H1 (cell line): Measurements from ENCODE around the gene SRRM5. TPM values are rescaled to one million over a fixed set of nuclear protein-coding genes. Genes with fewer than 3 reads are reported as not detected.

Experiments
- ATF2 ChIP-seq: IDR thresholded peaks from 2 replicates; pipeline ENCODE4 v1.6.1; 2012; ENCODE audit warnings: low read length, inconsistent platforms
- FOSL1 ChIP-seq: IDR thresholded peaks from 2 replicates; pipeline ENCODE4 v1.6.1; 2011; ENCODE audit warnings: mild to moderate bottlenecking, low read depth, low read length, moderate library complexity; ENCODE audit not compliant: insufficient read depth
- polyA plus RNA-seq, 7 experiments: library from polyadenylated mRNA; depleted of rRNA in 3 of 7; stranded (reverse) in 5 of 7; unstranded in 2 of 7; fragments of >200 nt in 5 of 7; fragments of 200-250 nt in 2 of 7; gene quantifications; 1 replicate in 5 of 7; 2 replicates in 1 of 7; 4 replicates in 1 of 7; pipeline versions ENCODE4 v1.2.1 to v1.2.3, GENCODE V29; 2011 to 2013; ENCODE audit warnings: missing spikeins in 2 of 7, mixed read lengths in 2 of 7
- total RNA-seq: library from RNA; stranded (reverse); fragmentation: NEBNext Ultra II Directional; extraction: Animal tissue kit (Norgen Biotek cat#: 25700); gene quantifications from 2 replicates; pipeline ENCODE4 v1.2.1, GENCODE V29; 2021

Gene SRRM5
- total and polyA plus RNA-seq, 2 of the 8 experiments (the other 6 are each of a cell fraction or from before 2014, with no cell fraction given): 0.06 to 0.11 TPM

- TF ChIP-seq ATF2: no peak
- no peak for TF ChIP-seq FOSL1
Measured at GRCh38 chr19:43625918-43626579, 14.2 kb downstream of the SRRM5 start (continued).
